B cell (primary cell): Measurements from ENCODE around the gene ITGB6. TPM values are rescaled to one million over a fixed set of nuclear protein-coding genes. Genes with fewer than 3 reads are reported as not detected.

ENCODE experiments used
- ATAC-seq: fragments of 200-7000 bp; cut with Tn5 transposase; one replicate; pipeline ENCODE4 v1.10.0; 2021; ENCODE audit warnings: low read depth, mild to moderate bottlenecking, moderate number of reproducible peaks, moderate library complexity
- CTCF ChIA-PET: fragments of 350-600 bp; sonication (Branson Sonifier 250); formaldehyde crosslinking; loops from one replicate; lab custom pipeline; 2021; ENCODE audit warnings: antibody characterized with exemption, inconsistent platforms; lab: Charles Lee
- POLR2A ChIA-PET: fragments of 350-600 bp; sonication (Branson Sonifier 250); formaldehyde crosslinking; loops from one replicate; lab custom pipeline; 2021; ENCODE audit warnings: antibody characterized with exemption; lab: Charles Lee
- DNase-seq: peaks from one replicate; pipeline ENCODE4 v3.0.0; 2013
- H2AFZ ChIP-seq: 2 replicates; pipeline ENCODE4 v1.6.1; 2012; ENCODE audit warnings: mild to moderate bottlenecking, low read depth, low read length; ENCODE audit not compliant: insufficient read depth, poor library complexity, severe bottlenecking
- H3K27ac ChIP-seq, 2 donors: 1 replicate in 1 of 2; 2 replicates in 1 of 2; pipeline ENCODE4 v1.5.1; 2012 to 2013; ENCODE audit warnings: low read length in 2 of 2, mild to moderate bottlenecking in 2 of 2, moderate library complexity in 1 of 2
- H3K27me3 ChIP-seq, 4 experiments: fragments of 200-600 bp in 1 of 4; sonication (generic) in 1 of 4; replicated peaks in 1 of 4; 1 replicate in 2 of 4; 2 replicates in 2 of 4; pipeline versions ENCODE4 v1.6.1 to v1.7.0; 2013 to 2016; ENCODE audit warnings: low read length in 3 of 4, mild to moderate bottlenecking in 2 of 4, mixed read lengths in 1 of 4, moderate library complexity in 1 of 4; ENCODE audit not compliant: insufficient read depth in 4 of 4, control insufficient read depth in 3 of 4; ENCODE audit errors: control extremely low read depth in 1 of 4
- H3K36me3 ChIP-seq, 2 experiments: replicated peaks in 1 of 2; 1 replicate in 1 of 2; 2 replicates in 1 of 2; pipeline versions ENCODE4 v1.6.1 to v1.7.1; 2013; ENCODE audit warnings: low read length in 1 of 2; ENCODE audit not compliant: insufficient read depth in 2 of 2, control insufficient read depth in 1 of 2; ENCODE audit errors: control extremely low read depth in 1 of 2, extremely low read depth in 1 of 2
- H3K4me1 ChIP-seq, 2 donors: fragments of 200-600 bp in 1 of 2; sonication (generic) in 1 of 2; 1 replicate in 1 of 2; 2 replicates in 1 of 2; pipeline versions ENCODE4 v1.5.1 to v1.6.1; 2013 to 2017; ENCODE audit warnings: low read length in 2 of 2; ENCODE audit not compliant: control insufficient read depth in 2 of 2, insufficient read depth in 2 of 2
- H3K4me2 ChIP-seq: replicated peaks from 2 replicates; pipeline ENCODE3; 2012; ENCODE audit warnings: mild to moderate bottlenecking, low read depth, low read length; ENCODE audit not compliant: poor library complexity, severe bottlenecking
- H3K4me3 ChIP-seq, 5 experiments: fragments of 200-600 bp in 1 of 5; sonication (generic) in 1 of 5; 1 replicate in 3 of 5; 2 replicates in 2 of 5; pipeline versions ENCODE4 v1.5.1 to v1.7.0; 2011 to 2016; ENCODE audit warnings: low read length in 4 of 5, mild to moderate bottlenecking in 4 of 5, low read depth in 2 of 5, control low read depth in 1 of 5, moderate library complexity in 1 of 5; ENCODE audit not compliant: insufficient read depth in 1 of 5; ENCODE audit errors: control extremely low read depth in 1 of 5, extremely low read depth in 1 of 5
- H3K79me2 ChIP-seq: fragments of 200-600 bp; sonication (generic); one replicate; pipeline ENCODE4 v1.6.0; 2016; ENCODE audit warnings: low read length; ENCODE audit not compliant: control insufficient read depth, insufficient read depth
- H3K9ac ChIP-seq: fragments of 200-600 bp; sonication (generic); 2 replicates; pipeline ENCODE4 v1.6.1; 2017; ENCODE audit warnings: mild to moderate bottlenecking, low read length, moderate library complexity
- H3K9me3 ChIP-seq, 3 donors: one replicate each; pipeline versions ENCODE4 v1.6.1 to v1.7.1; 2013; ENCODE audit warnings: low read length in 2 of 3; ENCODE audit not compliant: control insufficient read depth in 2 of 3, insufficient read depth in 1 of 3; ENCODE audit errors: control extremely low read depth in 1 of 3
- H4K20me1 ChIP-seq: 2 replicates; pipeline ENCODE4 v1.6.0; 2012; ENCODE audit warnings: mild to moderate bottlenecking, low read length; ENCODE audit not compliant: insufficient read depth, control insufficient read depth, poor library complexity, severe bottlenecking
- H3K27ac Mint-ChIP-seq: one replicate; pipeline ENCODE4 v1.8.0; 2021; ENCODE audit warnings: mixed read lengths
- H3K27me3 Mint-ChIP-seq: one replicate; pipeline ENCODE4 v1.8.0; 2021; ENCODE audit warnings: mixed read lengths
- H3K4me1 Mint-ChIP-seq: one replicate; pipeline ENCODE4 v1.8.0; 2021; ENCODE audit warnings: mixed read lengths
- H3K4me3 Mint-ChIP-seq: one replicate; pipeline ENCODE4 v1.8.0; 2021; ENCODE audit warnings: mixed read lengths
- H3K9me3 Mint-ChIP-seq: one replicate; pipeline ENCODE4 v1.8.0; 2022; ENCODE audit warnings: mixed read lengths; ENCODE audit not compliant: insufficient read depth
- EZH2 ChIP-seq: IDR thresholded peaks from 2 replicates; pipeline ENCODE4 v1.6.1; 2012; ENCODE audit warnings: borderline replicate concordance, low read depth, mild to moderate bottlenecking, moderate library complexity, low read length; ENCODE audit not compliant: insufficient read depth, poor library complexity, severe bottlenecking
- WGBS: methylation state at CpG from one replicate; pipeline ENCODE4 v1.1.5; 2013; ENCODE audit warnings: missing lambda C conversion rate; ENCODE audit not compliant: insufficient coverage; 5-methylcytosine and 5-hydroxymethylcytosine counted together
- intact Hi-C: fragments of 100-400 bp; cut with micrococcal nuclease; formaldehyde crosslinking; loops from one replicate; pipeline ENCODE4 v1.10.0; 2022
- polyA plus RNA-seq: library from polyadenylated mRNA; depleted of rRNA; stranded (reverse); fragments of >200 nt; gene quantifications from 2 replicates; pipeline ENCODE4 v1.2.3, GENCODE V29; 2012
- total RNA-seq, 2 donors: library from RNA; stranded (reverse); fragments of 120-200 nt in 1 of 2; gene quantifications; 1 replicate in 1 of 2; 2 replicates in 1 of 2; pipeline versions ENCODE4 v1.2.3 to v1.2.4, GENCODE V29; 2013 to 2022
- TF ChIP-seq, protein P1 (sequence below): fragments of 200-600 bp; IDR thresholded peaks from one replicate; pipeline ENCODE4 v1.8.0; 2022; ENCODE audit warnings: antibody characterized with exemption, mild to moderate bottlenecking

The ITGB6 gene
- total and polyA plus RNA-seq, 2 donors (not counting 1 experiment from before 2014, with no cell fraction given): not detected

GRCh38 chr2:160225722-160226121, 25.6 kb upstream of the ITGB6 start:
- H3K4me1 ChIP-seq: no peaks in the 10 kb centered on the region
- H3K4me3 Mint-ChIP-seq: no peak overlapping the region
- peaks cover 7% of the 10 kb centered on the region for H3K4me1 Mint-ChIP-seq
- no peak overlapping the region for H3K27ac ChIP-seq
- TF ChIP-seq, protein P1, sequence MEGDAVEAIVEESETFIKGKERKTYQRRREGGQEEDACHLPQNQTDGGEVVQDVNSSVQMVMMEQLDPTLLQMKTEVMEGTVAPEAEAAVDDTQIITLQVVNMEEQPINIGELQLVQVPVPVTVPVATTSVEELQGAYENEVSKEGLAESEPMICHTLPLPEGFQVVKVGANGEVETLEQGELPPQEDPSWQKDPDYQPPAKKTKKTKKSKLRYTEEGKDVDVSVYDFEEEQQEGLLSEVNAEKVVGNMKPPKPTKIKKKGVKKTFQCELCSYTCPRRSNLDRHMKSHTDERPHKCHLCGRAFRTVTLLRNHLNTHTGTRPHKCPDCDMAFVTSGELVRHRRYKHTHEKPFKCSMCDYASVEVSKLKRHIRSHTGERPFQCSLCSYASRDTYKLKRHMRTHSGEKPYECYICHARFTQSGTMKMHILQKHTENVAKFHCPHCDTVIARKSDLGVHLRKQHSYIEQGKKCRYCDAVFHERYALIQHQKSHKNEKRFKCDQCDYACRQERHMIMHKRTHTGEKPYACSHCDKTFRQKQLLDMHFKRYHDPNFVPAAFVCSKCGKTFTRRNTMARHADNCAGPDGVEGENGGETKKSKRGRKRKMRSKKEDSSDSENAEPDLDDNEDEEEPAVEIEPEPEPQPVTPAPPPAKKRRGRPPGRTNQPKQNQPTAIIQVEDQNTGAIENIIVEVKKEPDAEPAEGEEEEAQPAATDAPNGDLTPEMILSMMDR: no peak
- TF ChIP-seq EZH2: no peak
- H3K9me3 Mint-ChIP-seq: no peaks in the 10 kb centered on the region
- no peaks in the 10 kb centered on the region for H3K79me2 ChIP-seq
- H3K9me3 ChIP-seq: no peaks in the 10 kb centered on the region
- ChIA-PET CTCF (interaction anchor here (1.0 to 1.4 kb wide), 2 partner anchors 17 to 76 kb away, joined by 4 to 5 read pairs; no protein-coding TSS in a partner anchor), POLR2A (no interaction called here)
- no peak overlapping the region for H3K4me3 ChIP-seq
- no peak overlapping the region for H3K4me2 ChIP-seq
- H3K27me3 Mint-ChIP-seq: peaks cover 3% of the 10 kb centered on the region
- intact Hi-C loops: no loop called here
- no peaks in the 10 kb centered on the region for H3K36me3 ChIP-seq
- no peak for ATAC-seq
- H3K27me3 ChIP-seq: no peaks in the 10 kb centered on the region
- H3K27ac Mint-ChIP-seq: no peak overlapping the region
- 98% methylated on average over 3 of the region's 4 CpGs for WGBS
- H4K20me1 ChIP-seq: no peaks in the 10 kb centered on the region
- no peak for DNase-seq
- no peak overlapping the region for H2AFZ ChIP-seq
- H3K9ac ChIP-seq: no peak overlapping the region

DNA sequence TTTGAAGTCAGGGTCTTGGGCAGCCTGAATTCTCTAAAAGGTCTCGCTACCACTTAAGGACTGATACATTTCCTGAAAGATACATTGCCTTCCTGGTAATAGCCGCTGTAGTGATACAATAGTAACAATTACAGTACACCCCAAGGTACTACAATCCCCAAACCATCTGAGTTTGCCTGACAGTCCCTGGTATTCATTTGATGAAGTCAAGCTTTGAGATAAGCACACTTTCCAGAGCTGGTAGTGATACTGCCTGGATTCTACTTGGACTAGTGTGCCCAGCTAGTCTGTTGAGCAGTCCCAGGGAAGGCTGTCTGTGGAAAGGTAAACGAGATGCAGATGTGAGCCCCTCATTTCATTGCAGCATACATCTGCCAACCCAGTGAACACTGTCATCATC, 24.4 kb upstream of the ITGB6 start:
- H2AFZ ChIP-seq: no peak overlapping the region
- H3K9ac ChIP-seq: no peak overlapping the region
- 73% methylated on average over 2 of the region's 3 CpGs for WGBS
- no peaks in the 10 kb centered on the region for H3K27me3 ChIP-seq
- TF ChIP-seq, protein P1: no peak
- TF ChIP-seq EZH2: no peak
- Mint-ChIP-seq H3K27ac (no peak overlapping the region), H3K9me3 (no peaks in the 10 kb centered on the region), H3K4me3 (no peak overlapping the region), H3K4me1 (peaks cover 7% of the 10 kb centered on the region), H3K27me3 (peaks cover 7% of the 10 kb centered on the region)
- no peaks in the 10 kb centered on the region for H4K20me1 ChIP-seq
- no peaks in the 10 kb centered on the region for H3K79me2 ChIP-seq
- H3K27ac ChIP-seq: no peak overlapping the region
- intact Hi-C loops: no loop called here
- ChIA-PET POLR2A (no interaction called here), CTCF (interaction anchor here (1.4 kb wide), 1 partner anchor 15 kb away, joined by 4 read pairs; no protein-coding TSS in a partner anchor)
- H3K4me1 ChIP-seq: no peaks in the 10 kb centered on the region
- no peak for DNase-seq
- H3K4me3 ChIP-seq: no peak overlapping the region
- no peaks in the 10 kb centered on the region for H3K9me3 ChIP-seq
- H3K36me3 ChIP-seq: no peaks in the 10 kb centered on the region
- H3K4me2 ChIP-seq: no peak overlapping the region
- ATAC-seq: no peak
